Stimulated activated CD4-positive, alpha-beta T cell treated with anti-CD3 and anti-CD28 coated beads, Interleukin-12 subunit alpha, Interleukin-12 subunit beta, amount 100 ng/mL, for 4 hours (primary cell): ENCODE data around the gene SNX25.
"Not testable (repeated sequence)": the region's sequence is repeated elsewhere in the genome, so short reads cannot be mapped to it uniquely, and the experiment has no call there.

Experiments
- DNase-seq: peaks from one replicate; pipeline ENCODE4 v3.0.0-alpha.2; 2020

Gene SNX25

GRCh38 chr4:185352202-185352601, 142.8 kb downstream of the SNX25 start:
- DNase-seq, result no peak

DNA sequence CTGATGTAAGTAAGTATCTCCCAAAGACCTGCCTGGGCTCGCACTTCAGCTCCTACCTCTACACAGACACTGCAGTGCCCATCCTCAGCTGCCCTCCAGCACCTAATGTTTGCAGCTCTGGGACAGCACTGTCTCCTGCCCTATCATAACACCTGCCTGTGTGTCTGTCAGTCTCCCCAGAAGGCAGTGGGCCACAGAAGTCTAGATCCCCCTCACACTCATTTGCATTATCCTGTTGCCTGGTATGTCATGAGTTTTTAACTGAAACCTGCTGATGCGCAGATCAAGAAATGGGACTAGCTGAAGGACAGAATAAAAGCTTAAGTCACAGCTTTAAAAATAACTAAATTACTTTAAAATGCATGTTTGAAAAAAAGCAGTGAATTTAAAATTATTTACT, 143.3 kb downstream of the SNX25 start:
- DNase-seq, result no peak

GRCh38 chr4:185357211-185357610, 147.8 kb downstream of the SNX25 start:
- no peak for DNase-seq

DNA sequence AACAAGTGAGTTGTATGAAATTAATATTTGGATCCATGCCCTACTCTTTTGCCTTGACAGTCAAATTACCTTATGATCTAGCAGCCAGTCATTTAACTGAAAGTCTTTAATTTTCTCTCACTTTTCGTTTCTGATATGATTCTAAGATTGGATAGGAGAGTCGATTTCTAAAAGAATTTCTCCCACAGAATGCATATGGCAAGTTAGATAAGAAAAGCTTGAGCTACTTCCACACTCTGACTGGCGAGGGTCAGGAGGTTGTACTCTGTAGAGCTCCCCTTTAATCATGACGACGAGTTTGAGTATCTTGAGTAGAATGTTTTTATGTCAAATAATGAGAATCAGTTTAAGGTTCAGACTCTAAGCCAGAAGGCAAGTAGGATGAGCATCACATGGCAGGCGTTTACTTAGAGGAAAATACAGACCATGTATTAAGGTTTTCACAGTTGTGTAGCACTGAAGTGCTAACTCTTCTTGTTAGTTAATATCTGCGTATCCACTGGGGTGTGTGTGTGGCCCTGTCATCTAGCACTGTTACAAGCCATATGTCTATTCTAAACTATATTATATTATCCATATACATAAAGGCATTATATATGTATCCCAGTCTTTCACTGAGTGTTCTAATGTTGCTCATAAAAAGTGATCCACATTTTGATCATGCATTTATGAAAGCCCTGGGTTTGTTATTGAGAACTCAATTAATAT, 148.5 kb downstream of the SNX25 start:
- DNase-seq, result no peak

DNA sequence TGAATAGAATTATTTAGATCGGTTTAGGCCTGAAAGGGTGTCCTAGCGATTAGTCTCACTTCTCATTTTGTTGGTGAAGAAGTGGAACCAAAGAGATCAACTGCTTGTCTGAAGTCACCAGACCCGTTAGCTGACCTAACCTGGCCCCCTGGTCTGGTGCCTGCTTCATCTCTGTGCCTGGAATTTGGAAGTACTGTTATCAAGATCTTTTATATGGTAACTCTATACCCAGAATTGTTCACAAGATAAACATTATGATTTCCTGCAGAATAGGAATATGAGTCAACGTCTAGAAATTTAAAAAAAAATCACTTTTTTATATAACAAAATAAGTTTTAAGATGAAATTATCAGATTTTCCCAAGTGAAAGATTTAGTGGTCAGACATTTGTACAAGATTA, 149.1 kb downstream of the SNX25 start:
- no peak for DNase-seq

DNA sequence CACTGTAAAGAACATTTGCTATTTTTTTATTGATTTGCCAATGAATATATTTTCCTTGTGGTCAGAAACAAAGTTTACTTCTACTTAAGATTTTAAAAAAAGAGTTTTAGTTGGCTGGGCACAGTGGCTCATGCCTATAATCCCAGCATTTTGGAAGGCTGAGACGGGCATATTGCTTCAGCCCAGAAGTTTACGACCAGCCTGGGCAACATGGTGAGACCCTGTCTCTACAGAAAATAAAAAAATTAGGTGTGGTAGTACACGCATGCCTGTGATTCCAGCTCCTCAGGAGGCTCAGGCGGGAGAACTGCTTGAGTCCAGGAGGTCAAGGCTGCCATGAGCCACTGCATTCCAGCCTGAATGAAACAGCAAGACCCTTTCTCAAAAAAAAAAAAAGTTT, 149.6 kb downstream of the SNX25 start:
- DNase-seq, result no peak

GRCh38 chr4:185359767-185360446, 150.5 kb downstream of the SNX25 start:
- no peak for DNase-seq

GRCh38 chr4:185361872-185362271, 152.5 kb downstream of the SNX25 start:
- DNase-seq, result no peak

GRCh38 chr4:185362570-185362969, 153.2 kb downstream of the SNX25 start:
- DNase-seq, result not testable (repeated sequence)

- no peak for DNase-seq
These were observed 153.9 kb downstream of the SNX25 start for GRCh38 chr4:185363251-185363650.

DNA sequence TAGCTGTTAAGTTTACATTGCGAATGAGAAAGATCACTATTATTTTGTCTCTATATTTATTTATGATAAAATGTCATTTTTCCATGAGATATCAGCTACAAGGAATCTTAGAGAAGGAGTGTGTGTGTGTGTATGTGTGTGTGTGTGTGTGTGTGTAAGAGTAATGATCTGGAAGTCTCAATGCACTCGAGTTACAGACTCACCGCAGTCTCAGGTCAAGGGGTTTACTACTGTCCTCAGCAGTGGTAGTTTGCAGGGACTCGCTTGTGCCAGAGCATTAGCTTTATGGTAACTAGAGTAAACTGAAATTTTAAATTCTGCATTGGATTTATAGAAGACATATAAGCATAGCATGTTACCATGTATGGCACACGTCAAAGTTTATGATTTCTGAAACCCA, 155.5 kb downstream of the SNX25 start:
- DNase-seq, result no peak

DNA sequence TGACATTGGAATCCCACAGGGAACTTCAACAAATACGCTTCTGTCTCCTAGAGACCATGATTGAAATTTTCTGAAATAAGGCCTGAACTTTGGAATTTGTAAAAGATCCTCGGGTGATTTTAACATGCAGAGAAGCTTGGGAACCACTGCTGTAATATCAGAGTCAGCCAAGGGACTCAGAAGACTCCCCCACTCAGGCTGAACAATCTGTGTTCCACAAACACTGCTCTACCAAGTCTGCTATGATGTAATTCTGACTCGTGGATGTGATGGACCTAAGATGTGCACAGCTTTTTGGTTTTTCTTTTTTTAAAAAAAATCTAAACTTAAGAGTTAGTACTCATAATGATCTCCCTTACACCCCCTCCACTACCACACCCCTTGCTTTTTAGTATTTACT, 160.3 kb downstream of the SNX25 start:
- no peak for DNase-seq

- no peak for DNase-seq
These were observed 161.0 kb downstream of the SNX25 start for GRCh38 chr4:185370268-185370949.

- DNase-seq, result no peak
These were observed 162.3 kb downstream of the SNX25 start for GRCh38 chr4:185371702-185372101.

DNA sequence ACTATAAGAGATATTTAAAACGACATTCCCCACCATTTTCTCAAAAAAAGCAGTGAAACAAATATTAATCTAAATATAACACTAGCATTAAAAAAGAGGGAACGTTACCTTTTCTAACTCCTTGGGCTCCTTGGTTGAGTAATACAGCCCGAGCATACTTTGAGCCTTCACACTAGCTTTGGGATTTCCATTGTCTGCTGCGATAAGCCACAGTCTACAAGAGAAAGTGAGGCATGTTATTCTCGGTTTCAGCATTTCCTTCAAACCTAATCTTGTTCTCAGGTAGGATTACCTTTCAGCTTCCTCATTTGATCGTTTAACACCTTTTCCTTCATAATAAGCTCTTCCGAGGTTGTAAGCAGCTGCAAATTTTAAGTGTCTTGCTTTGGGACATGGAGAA, 164.6 kb downstream of the SNX25 start:
- DNase-seq, result no peak

- DNase-seq, result no peak
These were observed 165.2 kb downstream of the SNX25 start for GRCh38 chr4:185374573-185374972.

- DNase-seq, result no peak
These were observed 168.9 kb downstream of the SNX25 start for GRCh38 chr4:185378264-185378663.

DNA sequence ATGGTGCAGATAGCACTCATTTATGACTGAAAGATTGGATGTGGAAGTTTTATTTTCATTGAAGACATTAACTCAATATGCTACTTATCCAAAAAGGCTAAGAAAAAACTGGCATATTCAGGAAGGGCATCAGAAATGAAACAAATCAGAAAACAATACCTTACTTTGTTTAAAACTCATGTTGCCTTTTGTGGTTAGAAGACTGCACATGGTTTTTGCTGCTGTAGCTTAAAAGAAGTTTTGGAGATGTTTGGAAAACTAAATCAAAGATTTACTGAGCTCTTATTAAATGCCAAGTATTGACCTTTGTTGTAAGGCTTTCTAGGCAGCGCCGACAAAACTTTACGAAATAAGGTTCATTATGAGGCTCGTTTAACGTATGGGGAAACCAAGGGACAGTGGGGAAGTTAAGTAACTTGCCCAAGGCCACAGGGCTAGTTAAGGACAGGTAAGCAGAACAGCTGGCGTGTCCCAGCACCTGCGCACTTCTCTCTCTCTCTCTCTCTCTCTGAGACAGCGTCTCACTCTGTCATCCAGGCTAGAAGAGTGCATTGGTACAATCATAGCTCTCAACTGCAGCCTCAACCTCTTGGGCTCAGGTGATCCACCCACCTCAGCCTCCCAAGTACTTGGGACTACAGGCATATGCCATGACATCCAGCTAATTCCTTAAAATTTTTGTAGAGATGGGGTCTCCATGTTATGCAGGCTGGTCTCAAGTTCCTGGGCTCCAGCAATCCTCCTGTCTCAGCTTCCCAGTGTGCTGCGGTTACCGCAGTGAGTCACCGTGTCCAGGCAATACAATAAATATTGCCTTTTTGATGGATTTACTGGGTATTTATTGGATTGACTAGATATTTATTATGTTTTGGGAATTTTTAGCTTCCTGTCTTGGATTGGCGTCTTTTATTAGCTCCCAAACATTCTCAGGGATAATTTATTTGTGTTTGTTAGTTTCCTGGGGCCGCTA, 170.2 kb downstream of the SNX25 start:
- no peak for DNase-seq

DNA sequence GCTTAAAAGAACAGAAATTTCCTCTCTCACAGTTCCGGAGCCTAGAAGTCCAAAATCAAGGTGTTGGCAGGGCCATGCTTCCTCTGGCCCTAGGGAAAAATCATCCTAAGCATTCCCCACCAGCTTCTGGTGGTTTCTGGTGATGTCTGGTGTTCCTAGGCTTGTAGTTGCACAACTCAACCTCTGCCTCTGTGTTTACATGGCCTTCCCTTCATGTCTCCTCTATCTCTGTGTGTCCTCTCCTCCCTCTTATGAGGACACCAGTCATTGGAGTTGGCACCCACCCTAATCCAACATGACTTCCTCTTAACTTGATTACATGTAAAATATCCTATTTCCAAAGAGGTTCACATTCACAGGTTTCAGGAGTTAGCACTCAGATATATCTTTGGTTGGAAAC, 170.9 kb downstream of the SNX25 start:
- DNase-seq, result no peak

GRCh38 chr4:185381288-185382196, 172.1 kb downstream of the SNX25 start:
- DNase-seq, result no peak

DNA sequence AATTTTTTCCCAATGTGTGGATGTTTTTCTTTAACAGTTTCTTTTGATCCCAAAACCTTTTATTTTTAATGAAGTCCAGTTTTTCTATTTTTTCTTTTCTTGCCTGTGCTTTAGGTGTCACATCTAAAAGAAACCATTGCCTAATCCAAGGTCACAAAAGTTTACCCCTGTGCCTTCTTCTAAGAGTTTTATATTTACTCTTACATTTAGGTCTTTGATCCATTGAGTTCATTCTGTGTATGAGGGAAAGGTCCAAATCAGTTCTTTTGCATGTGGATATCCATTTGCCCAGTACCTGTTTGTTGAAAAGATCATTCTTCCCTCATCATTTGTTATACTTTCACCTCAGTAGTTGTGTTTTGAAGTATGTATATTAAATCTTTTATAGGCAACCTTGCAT, 173.4 kb downstream of the SNX25 start:
- DNase-seq, result no peak

DNA sequence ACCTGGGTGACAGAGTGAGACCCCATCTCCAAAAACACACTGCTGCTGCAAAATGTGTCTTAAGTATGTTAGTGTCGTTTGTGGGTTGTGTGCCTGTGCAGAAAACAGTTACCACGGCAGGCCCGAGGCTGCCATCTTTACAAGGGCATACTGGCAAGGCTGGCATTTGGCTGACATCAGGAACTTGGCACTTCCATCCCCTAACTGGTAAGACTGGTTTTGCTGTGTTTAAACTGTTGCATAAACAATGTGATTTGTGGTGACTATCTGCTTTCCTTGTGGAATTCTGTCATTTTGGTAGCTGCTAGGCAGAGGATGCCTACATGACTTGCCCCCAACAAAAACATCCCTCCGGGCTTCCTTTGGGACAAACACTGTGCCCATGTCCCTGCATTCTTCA, 174.1 kb downstream of the SNX25 start:
- no peak for DNase-seq
